D721Med (cell line): Measurements from ENCODE around the gene MMD.
"Not testable (repeated sequence)": the region's sequence is repeated elsewhere in the genome, so short reads cannot be mapped to it uniquely, and the experiment has no call there.

Source experiments
- DNase-seq: peaks from one replicate; pipeline ENCODE4 v3.0.0; 2011; ENCODE audit warnings: low spot score; ENCODE audit not compliant: insufficient read length
- FAIRE-seq: peaks from 2 replicates; lab custom pipeline; 2011; peaks lifted over from hg19 to GRCh38; lab: Jason Lieb, UNC
- TF ChIP-seq, protein P1 (sequence below): IDR thresholded peaks from 2 replicates; pipeline ENCODE4 v1.5.1; 2012; ENCODE audit warnings: mild to moderate bottlenecking, control low read depth; ENCODE audit not compliant: insufficient read depth; ENCODE audit errors: missing control alignments

The MMD gene

DNA sequence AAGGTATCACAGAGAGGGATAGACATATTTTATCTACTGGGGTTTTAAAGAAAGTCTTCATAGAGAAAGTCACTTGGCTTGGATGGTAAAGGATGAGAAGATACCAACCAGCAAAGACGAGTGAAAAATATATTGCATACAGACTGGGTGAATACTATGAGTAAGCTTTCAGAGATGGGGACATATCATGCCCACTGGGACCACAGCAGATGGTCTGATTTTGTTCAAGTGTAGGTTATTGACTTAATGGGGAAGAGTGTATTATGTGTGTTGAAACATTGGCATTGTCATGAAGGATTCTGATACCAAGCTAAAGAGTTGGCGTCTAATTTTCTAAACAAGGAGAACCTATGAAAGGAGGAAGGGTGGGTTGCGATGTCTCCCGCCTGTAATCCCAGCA lies 13.8 kb upstream of the MMD start:
- TF ChIP-seq, protein P1, sequence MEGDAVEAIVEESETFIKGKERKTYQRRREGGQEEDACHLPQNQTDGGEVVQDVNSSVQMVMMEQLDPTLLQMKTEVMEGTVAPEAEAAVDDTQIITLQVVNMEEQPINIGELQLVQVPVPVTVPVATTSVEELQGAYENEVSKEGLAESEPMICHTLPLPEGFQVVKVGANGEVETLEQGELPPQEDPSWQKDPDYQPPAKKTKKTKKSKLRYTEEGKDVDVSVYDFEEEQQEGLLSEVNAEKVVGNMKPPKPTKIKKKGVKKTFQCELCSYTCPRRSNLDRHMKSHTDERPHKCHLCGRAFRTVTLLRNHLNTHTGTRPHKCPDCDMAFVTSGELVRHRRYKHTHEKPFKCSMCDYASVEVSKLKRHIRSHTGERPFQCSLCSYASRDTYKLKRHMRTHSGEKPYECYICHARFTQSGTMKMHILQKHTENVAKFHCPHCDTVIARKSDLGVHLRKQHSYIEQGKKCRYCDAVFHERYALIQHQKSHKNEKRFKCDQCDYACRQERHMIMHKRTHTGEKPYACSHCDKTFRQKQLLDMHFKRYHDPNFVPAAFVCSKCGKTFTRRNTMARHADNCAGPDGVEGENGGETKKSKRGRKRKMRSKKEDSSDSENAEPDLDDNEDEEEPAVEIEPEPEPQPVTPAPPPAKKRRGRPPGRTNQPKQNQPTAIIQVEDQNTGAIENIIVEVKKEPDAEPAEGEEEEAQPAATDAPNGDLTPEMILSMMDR: no peak
- DNase-seq (no peak), FAIRE-seq (no peak)

DNA sequence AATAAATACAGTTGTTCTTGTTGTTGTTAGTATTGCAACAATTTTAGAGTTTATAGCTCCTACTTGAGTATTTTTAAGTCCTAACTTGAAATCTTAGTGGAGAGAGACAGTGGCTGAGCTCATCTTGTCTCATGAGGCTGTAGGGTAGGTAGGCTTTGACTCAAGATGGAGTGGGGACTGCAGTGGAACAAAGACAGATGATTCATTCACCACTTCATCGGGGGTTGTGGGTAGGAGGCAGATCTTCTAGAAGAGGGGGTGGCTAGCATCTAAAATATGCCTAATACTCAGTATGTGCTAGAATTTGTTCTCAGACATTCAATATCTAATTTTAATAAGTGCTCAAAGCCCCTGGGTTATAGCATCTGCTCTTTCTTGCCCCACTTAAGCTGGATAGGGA lies 13.1 kb upstream of the MMD start:
- TF ChIP-seq, protein P1: no peak
- no peak for DNase-seq
- FAIRE-seq: no peak

DNA sequence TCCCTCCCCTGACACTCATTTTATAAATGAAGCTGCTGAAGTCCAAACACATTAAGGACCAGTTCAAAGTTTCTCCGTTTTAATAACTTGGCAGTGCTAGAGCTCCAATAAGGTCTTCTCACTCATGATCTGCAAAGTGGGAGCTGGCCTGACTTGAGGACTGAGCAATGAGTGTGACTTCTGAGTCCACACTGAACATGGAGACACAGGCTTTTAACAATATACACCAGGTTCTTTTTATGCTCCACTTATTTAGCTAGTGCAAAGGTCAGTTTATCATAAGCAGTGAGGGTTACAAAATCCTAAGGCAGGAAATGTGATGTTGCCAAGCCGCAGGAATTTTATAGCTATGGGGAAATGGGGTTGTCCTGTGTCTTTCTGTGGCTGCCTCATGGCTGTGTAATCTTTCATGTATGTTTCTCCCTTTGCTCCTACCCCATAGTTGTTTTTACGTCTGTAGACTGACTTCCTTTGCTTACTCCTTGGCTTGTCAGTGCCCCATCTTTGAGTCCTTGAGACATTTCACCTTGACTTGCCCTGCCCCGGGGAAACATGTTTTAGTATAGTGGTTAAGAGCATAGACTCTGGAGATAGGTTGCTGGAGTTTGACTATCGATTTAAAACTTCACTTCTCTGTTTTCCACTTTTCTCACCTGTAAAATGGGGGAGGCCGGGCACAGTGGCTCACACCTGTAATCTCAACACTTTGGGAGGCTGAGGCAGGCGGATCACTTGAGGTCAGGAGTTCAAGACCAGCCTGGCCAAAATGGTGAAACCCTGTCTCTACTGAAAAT lies 12.2 kb upstream of the MMD start:
- DNase-seq (no peak), FAIRE-seq (no peak)
- TF ChIP-seq, protein P1: no peak

DNA sequence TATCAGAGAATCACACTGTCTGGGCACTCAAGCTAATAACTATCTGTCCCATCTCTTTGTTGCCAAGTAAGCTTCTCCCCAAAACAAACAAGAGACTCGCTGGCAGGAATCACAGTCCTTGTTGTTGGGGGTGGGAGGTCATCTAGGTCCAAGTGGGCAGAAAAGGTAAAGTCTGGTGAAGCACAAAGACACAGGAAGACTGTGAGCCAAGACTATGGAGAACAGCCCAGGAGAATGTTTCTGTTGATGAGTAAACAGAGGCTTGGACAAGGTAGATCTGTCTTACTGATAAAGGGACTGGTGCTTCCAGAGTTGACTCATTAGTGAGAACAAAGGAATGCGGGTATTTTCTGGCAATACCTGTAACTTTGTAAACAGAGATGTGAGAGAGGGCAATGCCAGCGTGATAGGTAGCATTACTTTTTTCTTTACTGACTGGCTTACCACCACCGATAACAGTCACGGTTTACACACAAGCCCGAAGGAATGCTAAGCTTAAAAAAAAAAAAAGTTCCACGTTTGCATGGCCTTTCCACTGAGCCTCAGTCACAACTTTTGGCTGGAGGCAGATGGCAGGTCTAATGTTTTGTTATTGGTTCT lies 11.5 kb upstream of the MMD start:
- TF ChIP-seq, protein P1: no peak
- no peak for DNase-seq
- FAIRE-seq: no peak

DNA sequence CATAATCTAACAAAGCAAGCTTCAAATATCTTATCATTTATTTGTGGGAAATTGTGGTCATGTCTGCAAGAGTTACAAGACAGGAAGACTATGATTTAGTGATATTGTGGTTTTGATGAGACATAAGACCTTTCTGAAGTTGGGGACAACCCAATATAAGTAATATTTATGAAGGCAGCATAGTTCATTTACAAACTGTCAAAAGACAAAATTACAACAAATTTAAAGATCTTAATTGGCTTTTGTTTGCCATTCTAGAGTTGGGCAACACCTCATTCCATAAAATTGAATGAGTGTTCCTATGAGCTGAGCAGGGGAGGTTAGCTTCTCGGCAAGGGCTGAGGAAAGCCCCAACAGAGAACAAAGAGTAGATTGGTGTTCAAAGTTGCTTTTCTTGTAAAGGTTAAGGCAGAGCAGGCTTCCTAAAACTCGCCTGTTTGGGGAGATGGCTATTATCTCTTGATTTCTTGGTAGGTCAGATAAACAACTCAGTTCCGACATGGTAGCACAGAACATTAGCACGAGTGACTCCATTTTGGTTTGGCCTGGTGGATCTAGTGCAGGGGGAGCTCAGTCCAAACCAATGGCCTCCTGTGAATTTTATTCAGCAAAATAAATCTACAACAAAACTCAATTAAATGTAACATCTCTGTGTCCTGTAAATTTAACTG lies 10.9 kb upstream of the MMD start:
- TF ChIP-seq, protein P1: no peak
- DNase-seq: no peak
- FAIRE-seq: no peak

DNA sequence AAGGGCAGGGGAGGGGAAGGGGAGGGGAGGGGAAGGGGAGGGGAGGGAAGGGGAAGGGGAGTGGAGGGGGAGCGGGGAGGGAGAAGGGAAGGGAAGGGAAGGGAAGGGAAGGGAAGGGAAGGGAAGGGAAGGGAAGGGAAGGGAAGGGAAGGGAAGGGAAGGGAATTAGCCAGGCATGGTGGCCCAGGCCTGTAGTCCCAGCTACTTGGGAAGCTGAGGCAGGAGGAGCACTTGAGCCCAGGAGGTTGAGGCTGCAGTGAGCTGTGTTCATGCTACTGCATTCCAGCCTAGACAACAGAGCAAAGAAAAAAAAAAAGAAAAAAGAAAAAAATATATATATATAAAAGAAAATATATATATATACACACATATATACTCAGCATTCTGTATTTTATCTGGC lies 10.3 kb upstream of the MMD start:
- DNase-seq, FAIRE-seq: not testable (repeated sequence)

DNA sequence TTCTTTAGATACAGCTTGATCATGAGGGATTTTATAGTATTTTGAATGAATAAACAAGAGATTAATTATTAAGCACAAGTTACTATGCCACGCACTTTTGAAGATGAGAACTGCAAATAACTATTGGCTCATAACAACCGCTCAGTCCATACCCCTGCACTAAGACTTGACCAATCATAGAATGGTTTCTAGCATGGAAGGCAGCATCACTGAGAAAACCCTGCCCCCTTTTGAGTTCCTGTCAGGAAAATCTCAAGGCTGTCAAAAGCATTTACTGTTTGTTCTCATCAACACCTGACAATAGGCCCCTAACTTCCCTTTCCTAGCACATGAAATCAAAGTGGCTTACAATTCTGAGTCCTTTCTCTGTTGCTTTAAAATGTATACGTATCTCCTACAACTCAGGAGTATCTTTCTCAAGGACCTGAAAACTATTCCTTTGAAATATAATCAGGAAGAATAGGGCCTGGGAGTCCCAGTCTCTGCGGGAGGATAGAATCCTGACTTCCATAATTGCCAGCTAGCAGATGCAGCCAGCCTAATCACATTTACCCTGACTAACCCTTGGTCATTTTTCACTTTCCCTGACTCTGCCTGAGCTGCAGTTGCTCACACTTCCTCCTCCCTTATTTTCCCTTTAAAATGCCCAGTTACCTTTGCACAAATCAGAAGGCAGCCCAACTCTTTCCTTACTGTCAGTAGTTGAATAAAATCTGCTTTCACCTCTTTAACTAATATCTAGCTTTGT lies 9.1 kb upstream of the MMD start:
- DNase-seq (no peak), FAIRE-seq (no peak)
- TF ChIP-seq, protein P1: no peak
